GM19043 (cell line): ENCODE results near the gene PDE8A.
A peak's percentile ranks its signal among the peaks of the same experiment; 100 is the strongest.

Experiments
- ATAC-seq: cut with Tn5 transposase; IDR thresholded peaks from one replicate; pipeline ENCODE4 v1.9.1; 2021; ENCODE audit warnings: low read depth; ENCODE audit not compliant: unreplicated experiment

PDE8A gene, protein sequence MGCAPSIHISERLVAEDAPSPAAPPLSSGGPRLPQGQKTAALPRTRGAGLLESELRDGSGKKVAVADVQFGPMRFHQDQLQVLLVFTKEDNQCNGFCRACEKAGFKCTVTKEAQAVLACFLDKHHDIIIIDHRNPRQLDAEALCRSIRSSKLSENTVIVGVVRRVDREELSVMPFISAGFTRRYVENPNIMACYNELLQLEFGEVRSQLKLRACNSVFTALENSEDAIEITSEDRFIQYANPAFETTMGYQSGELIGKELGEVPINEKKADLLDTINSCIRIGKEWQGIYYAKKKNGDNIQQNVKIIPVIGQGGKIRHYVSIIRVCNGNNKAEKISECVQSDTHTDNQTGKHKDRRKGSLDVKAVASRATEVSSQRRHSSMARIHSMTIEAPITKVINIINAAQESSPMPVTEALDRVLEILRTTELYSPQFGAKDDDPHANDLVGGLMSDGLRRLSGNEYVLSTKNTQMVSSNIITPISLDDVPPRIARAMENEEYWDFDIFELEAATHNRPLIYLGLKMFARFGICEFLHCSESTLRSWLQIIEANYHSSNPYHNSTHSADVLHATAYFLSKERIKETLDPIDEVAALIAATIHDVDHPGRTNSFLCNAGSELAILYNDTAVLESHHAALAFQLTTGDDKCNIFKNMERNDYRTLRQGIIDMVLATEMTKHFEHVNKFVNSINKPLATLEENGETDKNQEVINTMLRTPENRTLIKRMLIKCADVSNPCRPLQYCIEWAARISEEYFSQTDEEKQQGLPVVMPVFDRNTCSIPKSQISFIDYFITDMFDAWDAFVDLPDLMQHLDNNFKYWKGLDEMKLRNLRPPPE

DNA sequence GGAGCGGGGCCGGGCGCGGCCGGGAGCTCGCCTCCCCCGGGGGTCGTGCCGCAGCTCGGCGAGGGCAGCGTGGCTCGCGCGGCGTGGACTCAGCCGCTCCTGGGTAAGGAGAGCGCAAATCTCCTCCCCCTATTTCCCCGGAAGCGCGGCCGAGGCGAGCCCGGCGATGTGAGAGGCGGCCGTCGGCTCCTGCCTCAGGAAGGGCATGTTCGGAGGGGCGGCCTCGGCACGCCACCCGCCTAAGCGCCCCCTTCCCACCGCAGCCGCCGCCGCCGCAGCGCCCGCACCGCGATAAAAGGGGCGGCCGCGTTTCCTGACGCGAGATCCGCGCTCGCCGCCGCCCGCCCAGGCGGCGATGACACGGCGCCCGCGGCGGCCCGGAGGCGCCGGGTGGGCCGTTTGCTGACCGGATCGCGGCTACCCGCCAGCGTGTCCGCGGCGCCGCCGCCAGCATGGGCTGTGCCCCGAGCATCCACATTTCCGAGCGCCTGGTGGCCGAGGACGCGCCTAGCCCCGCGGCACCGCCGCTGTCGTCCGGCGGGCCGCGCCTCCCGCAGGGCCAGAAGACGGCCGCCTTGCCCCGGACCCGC is at the start of gene PDE8A:
Gene PDE8A, plus strand, starts transcription at position 146 of the 590 bp plus-strand sequence. Its CDS starts 307 bp downstream, at position 453.
- ATAC-seq = peak; percentile 16

DNA sequence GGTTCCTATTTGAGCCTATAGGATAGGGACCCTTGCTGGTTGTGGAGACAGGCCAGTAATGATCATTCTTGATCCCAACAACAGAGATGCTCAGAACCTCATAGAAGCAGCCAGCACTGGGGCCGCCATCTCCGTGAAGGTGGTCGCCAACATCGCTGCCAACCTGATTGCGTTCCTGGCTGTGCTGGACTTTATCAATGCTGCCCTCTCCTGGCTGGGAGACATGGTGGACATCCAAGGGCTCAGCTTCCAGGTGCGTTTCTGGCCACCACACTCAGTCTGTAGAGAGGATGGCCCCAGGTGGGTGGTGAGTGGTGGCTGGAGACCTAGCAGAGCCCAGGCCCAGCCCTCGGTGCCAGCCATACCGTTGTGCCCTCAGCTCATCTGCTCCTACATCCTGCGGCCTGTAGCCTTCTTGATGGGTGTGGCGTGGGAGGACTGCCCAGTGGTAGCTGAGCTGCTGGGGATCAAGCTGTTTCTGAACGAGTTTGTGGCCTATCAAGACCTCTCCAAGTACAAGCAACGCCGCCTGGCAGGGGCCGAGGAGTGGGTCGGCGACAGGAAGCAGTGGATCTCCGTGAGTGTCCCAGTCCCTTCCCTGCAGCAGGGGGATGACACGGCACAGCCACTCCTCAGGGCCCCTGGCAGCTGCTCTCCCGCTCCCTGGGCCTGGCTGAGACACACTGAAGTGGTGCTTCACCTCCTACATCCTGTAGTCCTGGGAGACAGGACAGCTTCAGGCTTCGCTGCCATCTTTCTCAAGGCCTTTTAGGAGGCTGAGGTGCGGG is 46.5 kb upstream of the PDE8A start:
- ATAC-seq = no peak

DNA sequence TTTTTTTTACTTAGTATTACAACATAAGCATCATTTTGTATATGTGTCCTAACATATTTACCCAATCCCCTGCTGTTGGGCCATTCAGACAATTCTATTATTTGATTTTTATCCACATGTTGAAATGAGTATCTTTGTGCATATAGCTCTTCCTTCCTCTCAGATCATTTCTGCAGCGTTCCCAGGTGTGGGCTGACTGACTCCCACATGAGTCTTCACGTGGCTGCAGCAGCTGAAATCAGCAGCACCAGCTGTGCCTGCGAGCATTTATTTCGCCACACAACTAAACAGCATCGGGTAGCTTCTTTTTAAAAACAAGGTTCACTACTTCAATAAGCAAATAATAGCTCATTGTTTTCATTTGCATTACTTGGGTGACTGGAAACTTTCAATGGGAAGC is 44.5 kb upstream of the PDE8A start:
- no peak for ATAC-seq

DNA sequence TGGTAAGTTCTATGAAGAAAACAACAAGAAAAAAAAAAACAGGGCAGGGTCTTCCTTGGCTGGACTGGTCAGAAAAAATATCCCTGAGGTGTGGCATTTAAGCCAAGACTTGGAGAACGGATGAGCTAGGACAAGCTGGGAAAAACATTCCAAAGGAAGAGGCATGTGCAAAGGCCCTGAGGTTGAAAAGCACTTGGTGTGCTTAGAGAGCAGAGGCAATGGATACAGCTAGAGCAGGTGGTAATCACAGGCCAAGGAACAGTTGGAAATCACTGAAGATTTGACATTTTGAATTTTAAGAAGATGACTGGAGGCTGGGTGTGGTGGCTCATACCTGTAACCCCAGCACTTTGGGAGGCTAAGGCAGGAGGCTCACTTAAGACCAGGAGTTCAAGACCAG is 42.9 kb upstream of the PDE8A start:
- no peak for ATAC-seq

DNA sequence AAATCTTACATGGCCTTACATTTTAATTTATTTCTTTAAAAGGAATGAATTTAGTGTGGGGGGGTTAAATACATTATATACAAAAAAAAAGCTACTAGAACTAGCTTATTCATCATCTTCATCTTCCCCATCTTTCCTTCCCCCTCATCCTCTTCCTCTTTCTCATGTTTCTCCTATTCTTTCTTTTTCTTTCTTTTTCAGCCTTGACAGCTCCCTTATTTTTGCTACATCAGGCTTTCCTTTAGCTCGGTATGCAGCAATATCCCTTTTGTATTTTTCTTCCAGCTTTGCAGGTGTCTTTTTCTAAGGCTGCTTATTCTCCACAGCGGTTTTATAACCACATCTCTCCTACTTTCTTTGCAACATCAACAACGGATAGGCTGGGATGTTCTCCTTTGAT is 41.3 kb upstream of the PDE8A start:
- ATAC-seq = no peak

DNA sequence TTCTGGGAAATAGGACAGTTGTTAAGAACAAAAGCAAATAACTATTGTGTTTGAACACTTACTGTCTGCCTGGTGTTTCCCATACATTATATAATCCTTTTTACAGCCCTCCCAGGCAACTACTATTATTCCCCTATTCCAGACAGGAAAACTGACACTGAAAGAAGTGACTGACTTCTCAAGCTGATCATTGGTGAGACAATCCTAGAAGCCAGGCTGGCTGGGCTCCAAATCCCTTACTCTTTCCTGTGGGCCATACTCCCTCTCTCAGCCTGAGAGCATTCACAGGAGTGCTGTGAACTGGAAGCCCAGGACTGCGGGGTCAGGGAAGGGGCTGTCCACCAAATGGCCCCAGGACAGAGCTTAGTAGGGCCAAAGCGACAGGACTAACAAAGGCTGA is 39.2 kb upstream of the PDE8A start:
- no peak for ATAC-seq

DNA sequence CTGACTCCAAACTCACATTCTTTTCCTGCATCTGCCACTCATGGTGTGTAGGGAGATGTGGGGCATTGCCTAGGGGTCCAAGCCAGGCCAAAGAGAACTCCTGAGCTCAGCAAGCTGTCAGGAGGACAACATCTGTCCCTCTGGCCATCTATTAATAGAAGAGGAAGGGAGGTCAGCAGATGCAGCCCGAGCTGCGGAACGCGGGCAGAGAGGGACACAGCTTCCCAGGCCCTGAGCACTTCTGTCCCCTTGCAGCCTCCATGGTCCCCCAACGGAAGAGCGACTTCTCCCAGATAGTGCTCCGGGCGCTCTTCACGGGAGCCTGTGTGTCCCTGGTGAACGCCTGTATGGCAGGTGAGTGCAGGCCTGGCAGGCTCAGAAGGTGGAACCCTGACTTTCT is 37.3 kb upstream of the PDE8A start:
- ATAC-seq = no peak

DNA sequence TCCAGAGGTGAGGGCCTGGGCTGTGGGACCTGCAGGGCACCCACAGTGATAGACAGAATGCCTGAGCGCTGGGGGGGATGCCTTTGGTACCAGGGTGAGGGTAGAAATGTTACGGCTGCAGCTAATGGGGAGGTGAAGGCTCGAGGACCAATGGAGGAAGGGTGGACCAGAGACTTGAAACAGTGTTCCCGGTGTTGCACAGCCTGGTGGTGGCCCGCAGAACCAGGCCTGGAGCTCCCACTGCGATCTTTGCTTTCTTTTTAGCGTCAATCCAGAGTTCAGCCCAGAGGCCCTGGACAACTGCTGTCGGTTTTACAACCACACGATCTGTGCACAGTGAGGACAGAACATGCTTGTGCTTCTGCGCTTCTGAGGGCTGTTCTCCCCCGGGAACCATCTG is 36.8 kb upstream of the PDE8A start:
- no peak for ATAC-seq

DNA sequence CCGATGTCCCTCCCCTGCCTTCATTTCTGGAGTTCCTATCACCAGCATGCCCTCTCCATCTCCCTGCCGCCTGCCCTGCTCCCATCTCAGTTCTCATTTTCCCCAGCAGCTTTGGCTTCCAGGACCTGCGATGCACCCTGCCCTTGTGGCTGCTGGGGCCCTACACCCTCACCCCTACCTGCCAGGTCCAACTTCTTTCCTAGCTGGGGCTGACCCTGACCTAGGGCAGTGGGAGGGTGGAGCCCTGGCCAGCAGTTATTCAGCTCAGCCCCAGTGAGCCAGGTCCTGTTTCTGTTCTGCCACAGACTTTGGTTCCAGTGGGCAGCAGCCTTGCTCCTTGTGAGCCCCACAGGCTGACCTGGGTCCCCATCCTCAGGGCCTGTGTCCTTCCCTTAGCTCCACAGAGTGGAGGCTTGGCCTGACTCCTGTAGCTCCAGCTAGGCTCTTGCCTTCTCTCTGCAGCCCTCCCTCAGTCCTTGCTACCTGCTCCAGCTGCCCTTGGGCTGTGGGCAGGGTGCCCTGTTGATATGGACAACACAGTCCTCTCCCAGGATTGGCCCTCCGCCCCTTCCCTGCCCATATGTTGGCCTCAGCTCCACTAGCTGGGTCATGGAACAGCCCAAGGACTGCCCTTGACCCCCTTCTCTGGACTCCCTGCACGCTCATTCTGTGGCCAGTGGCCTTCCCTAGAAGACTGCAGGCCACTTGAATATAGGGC is 34.7 kb upstream of the PDE8A start:
- ATAC-seq = no peak

DNA sequence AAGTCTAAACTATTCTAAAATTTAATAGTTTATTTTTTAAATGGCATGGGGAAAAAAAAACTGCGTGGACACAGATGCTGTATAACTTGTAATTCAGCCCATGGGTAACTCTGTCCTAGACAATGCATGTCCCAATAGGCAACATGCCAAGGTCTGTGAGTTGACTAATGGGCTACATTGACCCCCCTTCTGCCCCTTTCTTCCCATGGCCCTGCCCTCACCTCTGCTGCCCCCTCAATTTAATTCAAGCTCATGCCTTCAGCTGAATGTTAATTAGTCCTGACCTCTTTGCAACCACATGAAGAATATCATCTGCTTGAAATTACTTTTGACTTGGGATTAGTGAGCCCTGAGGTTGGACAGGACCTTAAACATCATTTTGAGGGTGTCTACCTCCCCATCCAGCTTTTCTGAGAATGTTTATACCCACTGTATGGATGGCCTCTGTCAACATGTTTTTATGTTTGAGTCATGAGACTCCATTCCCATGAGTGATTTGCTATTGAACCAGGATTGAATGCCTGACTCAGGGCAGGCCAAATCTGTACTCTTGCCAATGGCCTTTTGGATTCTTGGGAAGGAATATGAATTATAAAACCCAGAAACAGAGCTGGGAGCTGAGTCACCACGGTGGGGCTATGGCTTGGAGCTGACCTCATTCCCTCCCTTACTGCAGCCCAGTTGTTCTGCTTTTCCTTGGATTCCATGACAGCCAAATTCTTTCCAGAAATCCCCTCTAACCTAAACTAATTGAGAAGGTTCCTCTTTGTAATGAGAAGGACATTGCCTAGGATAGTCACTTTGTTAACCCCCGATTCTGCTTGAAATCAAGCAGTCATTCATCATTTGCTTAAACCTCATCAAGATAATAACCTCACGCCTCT is 33.5 kb upstream of the PDE8A start:
- ATAC-seq = no peak

DNA sequence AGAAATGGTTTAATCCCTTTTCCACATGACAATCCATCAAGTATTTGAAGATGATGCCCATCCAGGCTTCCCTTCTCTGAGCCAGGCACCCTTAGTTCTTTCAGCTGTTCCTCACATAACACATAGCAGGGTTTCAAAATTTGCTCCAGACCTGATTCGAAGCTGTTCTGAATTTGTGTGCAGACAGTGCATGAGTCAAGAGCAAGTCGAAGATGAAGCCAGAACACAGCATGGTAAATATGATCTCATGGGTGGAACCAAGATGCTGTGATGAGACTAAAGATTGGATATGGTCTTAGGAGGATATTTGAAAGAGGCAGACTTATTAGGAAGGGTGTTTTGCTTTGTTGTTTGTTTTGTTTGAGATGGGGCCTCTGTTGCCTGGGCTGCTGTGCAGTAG is 32.6 kb upstream of the PDE8A start:
- no peak for ATAC-seq

DNA sequence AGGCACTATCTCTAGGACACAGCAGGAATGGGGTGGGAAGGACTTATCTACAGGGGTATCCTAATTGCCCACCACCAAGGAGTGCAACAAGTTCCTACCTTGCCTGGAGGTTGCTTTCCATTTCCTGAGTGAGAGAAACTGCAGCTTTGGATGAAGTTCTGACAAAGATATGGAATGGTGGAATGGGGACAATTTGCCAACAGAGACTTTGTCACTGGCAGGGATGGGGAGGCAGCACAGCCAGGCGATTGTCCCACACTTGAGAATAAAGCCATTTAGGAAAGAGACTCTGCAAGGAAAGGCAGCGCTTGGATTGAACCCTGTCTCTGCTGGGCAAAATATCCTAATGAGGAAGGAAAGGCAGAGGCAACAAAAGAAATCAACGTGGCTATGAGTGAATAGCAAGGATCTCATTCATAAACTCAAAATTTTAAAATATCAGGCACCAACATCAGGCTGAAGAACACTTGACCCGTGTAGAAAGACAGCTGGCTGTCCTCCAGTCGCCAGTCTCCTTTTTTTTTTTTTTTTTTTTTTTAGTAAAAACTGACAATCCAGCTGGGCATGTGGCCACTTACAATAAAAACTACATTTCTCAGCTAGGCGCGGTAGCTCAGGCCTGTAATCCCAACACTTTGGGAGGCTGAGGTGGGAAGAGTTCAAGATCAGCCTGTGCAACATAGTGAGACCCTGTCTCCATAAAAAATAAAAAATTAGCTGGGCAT is 31.6 kb upstream of the PDE8A start:
- ATAC-seq = no peak

DNA sequence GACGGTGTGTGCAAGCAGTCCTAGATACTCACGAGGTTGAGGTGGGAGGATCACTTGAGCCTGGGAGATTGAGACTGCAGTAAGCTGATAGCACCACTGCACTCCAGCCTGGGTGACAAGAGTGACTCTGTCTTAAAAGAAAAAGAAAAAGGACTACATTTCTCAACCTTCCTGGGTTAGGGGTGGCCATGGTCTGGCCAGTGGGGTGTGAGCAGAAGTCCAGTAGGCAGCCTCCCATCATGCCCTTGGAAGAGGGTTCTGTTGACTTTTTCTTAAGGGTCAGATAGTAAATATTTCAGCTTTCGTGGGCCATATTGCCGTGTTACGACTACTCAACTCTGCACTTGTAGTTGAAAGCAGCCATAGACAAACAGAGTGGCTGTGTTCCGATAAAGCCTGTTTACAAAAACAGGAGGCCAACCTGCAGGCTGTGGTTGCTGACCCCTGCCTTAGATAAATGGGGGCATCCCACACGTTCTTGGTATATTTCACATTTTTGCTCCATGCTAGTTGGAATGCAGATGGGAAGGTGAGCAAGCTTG is 31.0 kb upstream of the PDE8A start:
- no peak for ATAC-seq

DNA sequence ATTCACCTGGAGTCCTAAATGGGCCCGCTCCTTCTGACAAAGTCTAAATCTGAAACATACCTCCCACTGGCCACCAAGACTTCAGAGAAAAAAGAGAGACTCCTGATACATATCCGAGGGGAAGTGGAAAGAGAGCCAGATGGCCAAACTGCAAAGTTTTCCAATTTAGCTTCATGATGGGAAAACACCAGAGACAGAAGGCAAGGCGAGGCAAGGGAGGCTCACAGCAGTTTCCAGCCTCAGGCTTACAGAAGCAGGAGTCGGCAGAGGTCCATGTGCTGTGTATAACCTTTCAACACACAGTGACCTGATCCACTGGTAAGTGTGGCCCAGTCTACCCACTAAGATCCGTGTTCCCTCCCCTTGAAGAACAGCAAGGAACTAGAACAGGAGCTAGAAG is 29.9 kb upstream of the PDE8A start:
- no peak for ATAC-seq

DNA sequence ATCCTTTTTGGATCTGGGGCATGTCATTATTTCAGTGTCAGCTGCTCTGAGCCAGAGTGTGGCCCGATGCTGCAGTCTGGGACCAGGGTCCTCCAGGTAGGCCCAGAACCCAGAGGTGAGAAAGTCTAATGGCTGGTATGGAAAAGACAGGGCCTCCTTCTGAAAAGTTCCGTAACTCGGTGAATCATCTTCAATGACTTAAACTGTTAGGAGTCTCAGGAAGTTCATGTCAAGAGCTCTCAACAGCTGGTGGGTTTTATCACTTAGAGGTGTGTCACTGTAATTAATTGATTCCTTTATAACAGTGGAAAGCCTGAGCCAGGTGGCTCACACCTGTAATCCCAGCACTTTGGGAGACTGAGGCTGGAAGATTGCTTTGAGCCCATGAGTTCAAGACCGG is 28.5 kb upstream of the PDE8A start:
- no peak for ATAC-seq

DNA sequence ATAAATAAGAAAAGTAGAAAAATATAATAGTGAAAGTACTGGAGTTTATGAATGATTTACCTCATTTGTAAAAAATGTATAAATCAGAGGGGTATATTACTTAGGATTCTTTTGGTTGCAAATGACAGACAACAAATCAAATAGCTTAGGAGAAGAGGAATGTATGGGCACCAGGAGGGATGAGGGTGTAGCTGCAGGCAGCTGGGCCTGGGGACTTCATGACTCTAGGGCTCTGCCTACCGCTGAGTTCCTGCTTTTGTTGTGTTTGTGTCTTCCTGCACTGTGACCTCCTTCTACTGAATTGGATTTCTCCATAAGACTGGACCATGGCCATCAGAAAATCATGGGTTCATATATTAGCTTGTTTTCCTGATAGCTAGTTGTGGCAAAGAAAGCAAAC is 27.9 kb upstream of the PDE8A start:
- no peak for ATAC-seq

DNA sequence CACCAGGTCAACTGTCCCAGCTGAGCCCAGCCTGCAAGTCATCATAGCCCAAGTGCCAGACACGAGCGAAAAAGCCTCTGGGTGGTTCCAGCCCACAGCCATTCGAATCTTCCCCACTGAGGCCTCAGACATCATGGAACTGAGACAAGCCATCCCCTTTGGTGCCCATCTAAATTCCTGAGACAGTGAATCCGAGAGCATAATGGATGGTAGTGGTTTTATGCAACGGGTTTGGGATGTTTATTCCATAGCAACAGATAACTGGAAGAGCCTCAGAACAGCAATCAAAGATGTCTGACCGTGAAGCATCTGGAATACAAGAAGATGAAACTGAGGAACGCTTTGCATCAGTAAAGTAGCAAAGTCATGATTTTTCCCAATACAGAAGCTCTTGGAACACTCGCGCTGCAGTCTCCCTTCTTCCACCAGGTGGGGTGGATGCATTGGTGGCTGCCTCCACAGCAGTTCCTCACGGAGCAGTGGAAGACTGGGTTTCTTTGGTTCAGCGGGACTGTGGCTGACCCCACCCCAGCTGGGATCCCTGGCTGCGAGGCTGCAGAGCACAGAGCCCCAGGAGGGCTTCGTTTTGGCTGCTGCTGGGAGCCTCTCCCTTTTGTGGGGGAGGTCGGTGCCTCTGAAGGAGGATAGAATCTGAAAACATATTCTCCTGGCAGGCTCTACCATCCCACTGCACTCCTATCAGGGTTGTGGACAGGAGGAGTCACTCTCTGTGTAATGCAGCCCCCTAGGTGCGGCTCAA is 26.4 kb upstream of the PDE8A start:
- ATAC-seq = no peak

DNA sequence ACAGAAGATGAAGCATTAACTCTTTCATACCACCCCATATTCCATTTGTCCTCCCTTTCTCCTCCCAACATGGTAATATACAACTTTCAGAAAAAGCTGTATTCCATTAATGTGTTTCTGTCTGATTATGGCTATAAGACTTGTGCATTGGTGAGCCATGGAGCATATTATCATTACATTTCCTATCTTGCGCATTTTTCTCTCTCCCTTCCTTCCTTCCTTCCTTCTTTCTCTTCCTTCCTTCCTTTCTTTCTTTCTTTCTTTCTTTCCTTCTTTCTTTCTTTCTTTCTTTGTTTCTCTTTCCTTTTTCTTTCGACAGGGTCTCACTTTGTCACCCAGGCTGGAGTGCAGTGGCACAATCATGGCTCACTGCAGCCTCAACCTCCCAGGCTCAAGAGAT is 25.5 kb upstream of the PDE8A start:
- no peak for ATAC-seq
